Activated T-cell treated with anti-CD3 and anti-CD28 coated beads for 24 hours (primary cell): Measurements from ENCODE around the gene RAB3B.
"Not testable (repeated sequence)": the region's sequence is repeated elsewhere in the genome, so short reads cannot be mapped to it uniquely, and the experiment has no call there.

Experiments used
- DNase-seq: peaks from one replicate; pipeline ENCODE4 v3.0.0-alpha.2; 2020; ENCODE audit warnings: low read depth

The RAB3B gene

GRCh38 chr1:51919684-51920083 lies 70.8 kb downstream of the RAB3B start:
- DNase-seq = no peak

- DNase-seq = no peak
Measured at GRCh38 chr1:51916587-51917405, 73.7 kb downstream of the RAB3B start.

- no peak for DNase-seq
Measured at GRCh38 chr1:51915951-51916350, 74.5 kb downstream of the RAB3B start.

- no peak for DNase-seq
Measured at GRCh38 chr1:51912881-51913280, 77.6 kb downstream of the RAB3B start.

DNA sequence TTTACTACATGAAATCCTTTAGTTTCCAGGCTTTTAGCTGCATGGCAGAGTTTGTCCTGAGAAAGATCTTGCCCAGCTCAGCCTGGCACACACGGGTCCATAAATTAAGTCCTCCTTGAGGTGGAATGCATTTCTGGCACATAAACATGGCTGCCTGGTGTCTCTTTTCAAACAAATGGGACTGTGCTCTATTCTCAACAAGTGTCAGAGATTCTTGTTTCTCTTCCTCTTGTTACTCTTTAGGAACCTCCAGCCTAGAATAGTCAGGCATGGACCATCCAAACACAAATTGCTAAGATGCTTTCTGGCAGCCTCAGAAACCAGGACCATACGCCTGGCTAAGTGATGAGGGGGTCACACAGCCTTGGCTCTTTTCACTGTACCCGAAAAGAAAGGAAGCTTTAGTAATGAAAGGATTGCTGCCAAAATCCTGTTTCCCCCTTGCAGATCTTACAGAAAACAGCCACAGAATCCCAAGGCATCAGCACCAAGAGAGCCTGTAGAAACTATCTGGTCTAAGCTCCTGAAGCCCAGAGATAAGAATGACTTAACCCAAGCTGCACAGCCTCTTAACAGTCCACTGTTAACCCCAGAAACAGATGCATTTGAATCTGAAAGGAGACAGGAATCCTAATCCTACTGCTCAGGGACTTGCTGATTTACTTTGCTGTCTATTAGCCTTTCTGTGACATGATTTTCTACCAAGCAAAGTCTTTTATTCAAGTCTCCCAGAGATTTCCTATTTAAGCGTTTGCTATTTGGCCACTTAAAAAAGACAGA lies 80.1 kb downstream of the RAB3B start:
- no peak for DNase-seq

DNA sequence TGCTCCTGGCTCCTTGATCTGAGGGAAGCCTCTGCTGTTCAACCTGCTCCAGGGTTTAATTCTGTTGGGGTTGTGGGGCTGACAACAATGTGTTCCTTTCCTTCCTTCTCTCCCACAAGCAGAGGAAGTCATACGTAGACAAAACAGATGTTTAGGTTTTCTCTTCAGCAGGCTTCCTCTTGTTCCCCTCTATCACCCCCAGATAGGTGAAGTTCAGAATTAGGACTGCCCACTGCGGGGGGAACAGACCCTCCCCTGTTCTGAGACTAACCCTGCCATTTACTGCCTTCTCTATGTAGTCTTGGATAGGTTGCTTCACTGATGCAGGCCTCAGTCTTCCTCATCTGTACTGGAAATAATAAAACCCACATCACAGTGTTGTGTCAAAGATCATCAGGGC lies 82.0 kb downstream of the RAB3B start:
- DNase-seq = no peak

DNA sequence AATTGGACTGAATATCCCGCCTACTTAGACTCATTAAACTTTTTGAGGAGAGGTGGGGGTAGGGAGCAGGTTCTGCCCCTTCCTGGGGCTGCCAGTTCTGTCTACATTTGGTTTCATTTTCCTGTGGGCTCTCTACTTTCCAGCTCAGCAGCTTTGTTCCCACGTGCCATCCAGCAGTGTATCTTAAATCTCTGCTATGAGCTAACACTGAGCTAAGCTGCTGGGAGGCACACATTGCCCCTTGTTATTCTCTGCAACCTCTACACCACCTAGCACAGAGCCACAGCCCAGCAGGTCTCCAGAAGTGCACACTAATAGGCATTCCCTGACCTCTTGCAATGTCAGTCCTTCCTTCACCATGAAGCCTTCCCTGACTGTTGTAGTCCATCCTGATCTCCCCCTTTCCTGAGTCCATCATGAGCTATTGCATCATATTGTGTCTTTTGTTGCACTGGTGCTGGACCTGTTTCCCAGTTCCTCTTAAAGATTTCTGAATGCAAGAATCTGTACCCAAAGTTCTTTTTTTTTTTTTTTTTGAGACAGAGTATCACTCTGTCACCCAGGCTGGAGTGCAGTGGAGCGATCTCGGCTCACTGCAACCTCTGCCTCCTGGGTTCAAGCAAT lies 83.3 kb downstream of the RAB3B start:
- DNase-seq = no peak

DNA sequence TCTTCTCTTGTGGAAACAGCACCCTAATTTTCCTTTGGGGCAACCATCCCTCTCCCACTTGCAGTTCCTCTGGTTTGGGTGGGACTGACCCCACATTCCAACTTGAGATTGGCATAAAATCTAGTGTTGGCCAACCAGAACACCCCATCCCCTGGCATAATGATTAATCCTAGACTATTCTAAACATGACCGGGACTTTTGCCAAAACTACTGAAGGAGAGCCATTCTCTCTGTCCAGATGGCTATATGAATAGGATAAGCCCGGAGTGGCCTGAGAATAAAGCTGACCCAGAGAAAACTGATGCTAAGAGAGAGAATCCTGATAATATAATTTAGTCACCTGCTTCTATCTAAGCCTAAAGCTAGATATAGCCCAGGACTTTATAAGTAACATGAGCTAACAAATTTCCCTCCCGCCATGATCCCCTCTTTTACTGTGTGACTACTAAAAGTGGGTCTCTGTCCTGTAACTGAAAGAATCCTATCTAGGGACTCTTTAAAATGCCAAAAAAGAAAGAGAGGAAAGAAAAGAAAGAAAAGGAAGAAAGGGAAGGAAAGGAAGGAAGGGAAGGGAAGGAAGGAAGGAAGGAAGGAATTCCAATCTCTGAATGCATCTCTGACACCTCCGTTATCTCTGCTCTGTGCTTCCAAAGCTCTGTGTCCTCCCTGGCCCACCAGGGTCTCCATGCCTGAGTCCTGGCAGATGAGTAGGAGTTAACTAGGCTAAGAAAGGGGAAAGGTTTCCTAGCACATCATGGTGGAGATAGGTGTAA lies 84.0 kb downstream of the RAB3B start:
- no peak for DNase-seq

DNA sequence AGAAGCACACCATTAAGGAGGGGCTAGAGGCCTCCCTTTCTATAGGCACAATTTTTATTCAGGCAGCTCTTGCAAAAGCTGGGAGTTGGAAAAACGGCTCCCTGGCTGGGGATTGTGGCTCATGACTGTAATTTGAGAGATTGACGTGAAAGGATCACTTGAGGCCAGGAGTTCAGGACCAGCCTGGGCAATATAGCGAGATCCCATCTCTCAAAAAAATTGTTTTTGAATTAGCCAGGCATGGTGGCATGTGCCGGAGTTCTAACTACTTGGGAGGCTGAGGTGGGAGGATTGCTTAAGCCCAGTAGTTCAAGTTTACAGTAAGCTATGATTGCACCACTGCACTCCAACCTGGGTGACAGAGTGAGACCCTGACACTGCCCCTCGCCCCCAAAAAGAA lies 88.0 kb downstream of the RAB3B start:
- DNase-seq = no peak

DNA sequence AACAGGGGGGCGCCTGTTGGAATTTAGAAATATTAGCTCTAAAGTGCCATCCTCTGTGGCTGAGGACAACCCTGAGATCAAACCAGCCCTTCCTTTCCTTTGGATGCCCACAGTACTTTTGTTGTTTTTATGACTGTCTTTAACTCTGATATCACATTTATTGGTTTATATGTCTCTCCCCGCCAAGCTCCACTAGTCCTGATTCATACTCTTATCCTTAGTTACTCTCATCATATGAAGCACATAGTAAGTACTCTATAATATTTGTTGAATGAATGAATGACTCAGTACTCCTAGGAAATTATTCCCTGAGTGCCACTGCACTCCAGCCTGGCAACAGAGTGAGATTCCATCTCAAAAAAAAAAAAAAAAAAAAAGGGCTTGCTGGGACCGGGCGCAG lies 89.3 kb downstream of the RAB3B start:
- no peak for DNase-seq

DNA sequence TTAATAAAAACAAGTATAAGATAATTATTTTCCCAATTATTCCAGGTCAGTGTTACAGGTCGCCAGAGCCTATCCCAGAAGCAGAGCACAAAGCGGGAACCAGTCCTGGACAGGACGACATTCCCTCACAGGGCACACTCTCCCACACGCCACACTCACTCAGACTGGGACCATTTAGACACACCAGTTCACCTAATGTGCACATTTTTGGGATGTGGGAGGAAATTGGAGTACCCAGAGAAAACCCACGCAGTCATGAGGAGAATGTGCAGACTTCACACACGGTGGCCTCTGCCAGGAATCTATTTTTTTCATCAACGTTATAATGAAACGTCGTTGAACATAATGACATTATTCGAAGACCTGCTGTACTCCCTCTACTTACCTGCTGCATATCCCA lies 91.5 kb downstream of the RAB3B start:
- no peak for DNase-seq

- no peak for DNase-seq
Measured at GRCh38 chr1:51898090-51898734, 92.3 kb downstream of the RAB3B start.

- no peak for DNase-seq
Measured at GRCh38 chr1:51897699-51898031, 92.8 kb downstream of the RAB3B start.

DNA sequence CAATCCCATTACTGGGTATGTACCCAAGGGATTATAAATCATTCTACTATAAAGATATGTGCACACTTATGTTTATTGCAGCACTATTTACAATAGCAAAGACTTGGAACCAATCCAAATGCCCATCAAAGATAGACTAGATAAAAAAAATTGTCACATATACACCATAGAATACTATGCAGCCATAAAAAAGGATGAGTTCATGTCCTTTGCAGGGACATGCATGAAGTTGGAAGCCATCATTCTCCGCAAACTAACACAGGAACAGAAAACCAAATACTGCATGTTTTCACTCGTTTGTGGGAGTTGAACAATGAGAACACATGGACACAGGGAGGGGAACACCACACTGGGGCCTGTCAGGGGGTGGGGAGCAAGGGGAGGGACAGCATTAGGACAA lies 95.8 kb downstream of the RAB3B start:
- DNase-seq = not testable (repeated sequence)

GRCh38 chr1:51878616-51879336 lies 111.7 kb downstream of the RAB3B start, which contains the start of gene NRDC:
Gene NRDC (minus strand): TSS chr1:51878727. CDS start chr1:51878615, 112 bp downstream.
- DNase-seq = peak; percentile 100

DNA sequence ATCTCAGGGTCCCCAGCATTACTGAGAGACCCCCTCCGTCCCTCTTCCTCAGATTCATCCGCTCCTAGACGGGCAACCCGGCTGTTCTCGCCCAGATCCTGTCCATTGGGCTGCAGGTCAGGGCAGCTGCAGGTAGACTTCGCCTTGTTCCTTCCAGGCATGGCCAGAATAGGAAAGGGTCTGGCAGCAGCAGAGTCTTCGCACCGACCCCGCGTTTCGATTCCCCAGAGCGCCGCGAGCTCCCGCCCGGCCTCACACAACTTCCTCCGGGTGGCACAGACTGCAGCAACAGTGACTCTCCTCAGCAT lies 112.2 kb downstream of the RAB3B start:
- DNase-seq = no peak

DNA sequence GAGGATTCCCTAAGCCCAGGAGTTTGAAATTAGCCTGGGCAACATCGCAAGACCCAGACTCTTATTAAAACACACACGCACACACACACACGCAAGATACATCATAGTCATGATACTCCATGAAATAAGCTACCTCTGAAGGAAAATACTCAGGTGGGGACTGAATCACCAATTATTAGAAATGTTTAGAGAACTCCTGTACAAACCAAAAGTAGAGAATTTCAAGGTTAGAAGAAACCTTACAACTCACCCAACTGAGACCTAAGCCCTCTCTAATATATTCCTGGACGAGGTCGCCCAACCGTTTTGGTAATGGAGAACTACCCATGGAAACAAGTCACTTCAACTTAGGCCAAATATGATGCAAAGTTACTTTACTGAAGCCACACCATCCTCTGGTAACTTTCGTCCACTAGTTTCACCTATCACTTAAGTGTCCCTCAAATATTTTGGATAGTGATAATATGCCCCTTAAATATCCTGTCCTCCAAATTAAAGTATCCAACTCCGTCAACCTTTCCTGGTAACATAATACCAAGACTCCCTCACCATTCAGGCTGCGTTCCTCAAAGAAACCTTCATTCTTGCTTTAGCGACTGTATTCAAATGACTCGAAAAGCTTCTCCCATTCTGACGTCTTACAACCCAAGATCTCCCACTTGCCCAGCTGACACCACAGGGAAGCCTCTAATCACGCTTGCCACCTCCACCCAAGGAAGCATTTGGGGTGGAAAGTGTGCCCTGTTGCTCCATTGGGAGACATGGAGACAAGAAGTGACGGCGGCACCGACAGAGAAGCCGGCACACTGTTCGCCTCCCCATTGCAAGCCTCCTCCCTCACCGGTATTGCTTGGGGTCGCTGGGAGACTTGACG lies 112.8 kb downstream of the RAB3B start:
- DNase-seq = peak; percentile 12

DNA sequence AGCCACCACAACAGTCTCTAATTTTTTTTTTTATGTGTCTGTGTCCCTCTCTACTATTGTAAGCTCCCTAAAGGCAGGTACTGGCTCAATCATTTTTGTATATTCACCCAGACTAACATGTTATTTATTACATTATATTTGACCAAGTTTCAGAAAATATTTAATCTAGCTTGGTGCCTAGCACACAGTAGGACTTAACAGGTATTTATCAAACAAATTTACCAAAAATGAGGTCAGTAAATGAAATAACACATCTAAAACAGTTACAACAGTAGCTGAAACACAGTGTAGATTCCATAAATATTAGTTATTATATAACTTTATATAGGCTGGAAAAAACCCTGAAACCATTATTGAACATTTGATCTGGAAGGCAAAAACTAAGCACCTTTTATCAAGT lies 114.7 kb downstream of the RAB3B start:
- no peak for DNase-seq

DNA sequence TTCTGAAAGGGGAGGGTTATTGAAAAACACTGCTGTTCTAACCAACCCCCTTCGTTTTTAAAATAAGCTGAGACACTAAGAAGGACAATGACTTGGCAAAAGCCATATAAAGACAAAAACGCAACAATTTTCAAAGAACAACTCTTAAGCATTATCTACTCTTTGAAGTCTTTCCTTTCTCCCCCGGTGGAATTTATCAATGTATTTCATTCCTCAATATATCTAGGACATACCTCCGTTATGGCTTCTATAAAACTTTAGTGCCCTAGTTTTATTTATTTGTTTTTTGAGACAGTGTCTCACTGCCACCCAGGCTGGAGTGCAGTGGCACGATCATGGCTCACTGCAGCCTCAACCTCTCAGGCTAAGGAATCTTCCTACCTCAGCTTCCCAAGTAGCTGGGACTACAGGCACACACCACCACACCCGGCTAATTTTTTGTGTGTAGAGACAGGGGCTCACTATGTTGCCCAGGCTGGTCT lies 115.2 kb downstream of the RAB3B start:
- DNase-seq = no peak

GRCh38 chr1:51873270-51873669 lies 117.2 kb downstream of the RAB3B start:
- DNase-seq = not testable (repeated sequence)
